Coronary artery (tissue), 2 donors: ENCODE measurements around the gene EQTN.
A peak's percentile ranks its signal among the peaks of the same experiment; 100 is the strongest.

Experiments
- DNase-seq: peaks from one replicate; pipeline ENCODE4 v3.0.0-alpha.2; 2017; ENCODE audit warnings: low spot score
- H3K27ac ChIP-seq, 2 donors: fragments of 200-600 bp; sonication (generic); one replicate each; pipeline ENCODE4 v1.5.1; 2016 to 2019
- H3K4me3 ChIP-seq: fragments of 200-600 bp; sonication (generic); 2 replicates; pipeline ENCODE4 v1.5.1; 2016; ENCODE audit warnings: mild to moderate bottlenecking, moderate library complexity
- CTCF ChIP-seq: fragments of 200-600 bp; sonication (generic); IDR thresholded peaks from one replicate; pipeline ENCODE4 v1.5.1; 2019; ENCODE audit warnings: antibody characterized with exemption

The EQTN gene

GRCh38 chr9:27338527-27338903, 41.6 kb upstream of the EQTN start:
- Histone ChIP-seq H3K4me3 (no peak overlapping the region), H3K27ac (peak overlapping the region; percentile 46 to 83)
- no peak for TF ChIP-seq CTCF
- no peak for DNase-seq

- TF ChIP-seq CTCF, result no peak
- no peak for DNase-seq
- H3K4me3 ChIP-seq, result no peak overlapping the region
These were observed 41.0 kb upstream of the EQTN start for GRCh38 chr9:27337833-27338526.

GRCh38 chr9:27337236-27337635, 40.3 kb upstream of the EQTN start:
- no peak for TF ChIP-seq CTCF
- no peak for DNase-seq
- H3K4me3 ChIP-seq, result no peak overlapping the region
- H3K27ac ChIP-seq, result peak overlapping the region; percentile 46 to 83

More at GRCh38 chr9:27337833-27338526, 41.0 kb upstream of the EQTN start:
- peak overlapping the region; percentile 46 to 83 for H3K27ac ChIP-seq

- H3K27ac ChIP-seq, result peak overlapping the region; percentile 46 to 83
These were observed 39.9 kb upstream of the EQTN start for GRCh38 chr9:27336829-27337228.

GRCh38 chr9:27336126-27336525, 39.2 kb upstream of the EQTN start:
- Histone ChIP-seq H3K4me3 (no peak overlapping the region), H3K27ac (no peak overlapping the region)
- TF ChIP-seq CTCF, result no peak
- DNase-seq, result no peak

More at GRCh38 chr9:27336829-27337228, 39.9 kb upstream of the EQTN start:
- no peak for DNase-seq
- no peak for TF ChIP-seq CTCF
- H3K4me3 ChIP-seq, result no peak overlapping the region

GRCh38 chr9:27335075-27335474, 38.1 kb upstream of the EQTN start:
- Histone ChIP-seq H3K4me3 (no peak overlapping the region), H3K27ac (no peak overlapping the region)
- TF ChIP-seq CTCF, result no peak
- DNase-seq, result no peak
